MCF 10A (cell line): Measurements from ENCODE around the gene D2HGDH. TPM values are rescaled to one million over a fixed set of nuclear protein-coding genes. Genes with fewer than 3 reads are reported as not detected.
"Not testable (repeated sequence)": the region's sequence is repeated elsewhere in the genome, so short reads cannot be mapped to it uniquely, and the experiment has no call there.

ENCODE experiments used
- BruUV-seq: library from RNA; stranded (reverse); fragments of 400-500 nt; replicated peaks from 2 replicates; lab custom pipeline; 2021; lab: Mats Ljungman, UMichigan
- CTCF ChIA-PET: fragments of 300-600 bp; sonication (Branson Sonifier 250); formaldehyde crosslinking; extraction: SDS; loops from one replicate; lab custom pipeline; 2021; ENCODE audit warnings: antibody characterized with exemption, inconsistent platforms; lab: Yijun Ruan, JAX
- POLR2A ChIA-PET: fragments of 300-600, 350-650 bp; sonication (Branson Sonifier 250); formaldehyde crosslinking; extraction: SDS; loops from one replicate; lab custom pipeline; 2020; ENCODE audit warnings: antibody characterized with exemption, inconsistent platforms; lab: Yijun Ruan, JAX
- DNase-seq: peaks from one replicate; pipeline ENCODE4 v3.0.0-alpha.2; 2018; ENCODE audit not compliant: unreplicated experiment
- H3K27ac Mint-ChIP-seq: one replicate; pipeline ENCODE4 v1.8.0; 2022; ENCODE audit warnings: mild to moderate bottlenecking, low read depth, mixed read lengths; ENCODE audit not compliant: unreplicated experiment
- H3K27me3 Mint-ChIP-seq: one replicate; pipeline ENCODE4 v1.8.0; 2022; ENCODE audit warnings: mixed read lengths; ENCODE audit not compliant: insufficient read depth, unreplicated experiment
- H3K36me3 Mint-ChIP-seq: one replicate; pipeline ENCODE4 v1.8.0; 2022; ENCODE audit warnings: mild to moderate bottlenecking, moderate library complexity, mixed read lengths; ENCODE audit not compliant: insufficient read depth, unreplicated experiment
- H3K4me1 Mint-ChIP-seq: one replicate; pipeline ENCODE4 v1.8.0; 2022; ENCODE audit warnings: mixed read lengths; ENCODE audit not compliant: insufficient read depth, unreplicated experiment
- H3K4me3 Mint-ChIP-seq: one replicate; pipeline ENCODE4 v1.8.0; 2022; ENCODE audit warnings: mild to moderate bottlenecking, moderate library complexity, mixed read lengths; ENCODE audit not compliant: unreplicated experiment
- H3K9me3 Mint-ChIP-seq: one replicate; pipeline ENCODE4 v1.8.0; 2022; ENCODE audit warnings: mixed read lengths; ENCODE audit not compliant: unreplicated experiment
- intact Hi-C: fragments of 100-400 bp; cut with micrococcal nuclease; formaldehyde crosslinking; loops from 2 replicates; pipeline ENCODE4 v1.14.1; 2022
- total RNA-seq: library from RNA; stranded (reverse); gene quantifications from 2 replicates; pipeline ENCODE4 v1.2.3, GENCODE V29; 2022
- TF ChIP-seq, protein P1 (sequence below): fragments of 200-600 bp; IDR thresholded peaks from one replicate; pipeline ENCODE4 v1.8.0; 2022; ENCODE audit warnings: antibody characterized with exemption, mild to moderate bottlenecking; ENCODE audit not compliant: unreplicated experiment

Gene D2HGDH
- total RNA-seq, 1 experiment from 2014 or later = 41.5 TPM

DNA sequence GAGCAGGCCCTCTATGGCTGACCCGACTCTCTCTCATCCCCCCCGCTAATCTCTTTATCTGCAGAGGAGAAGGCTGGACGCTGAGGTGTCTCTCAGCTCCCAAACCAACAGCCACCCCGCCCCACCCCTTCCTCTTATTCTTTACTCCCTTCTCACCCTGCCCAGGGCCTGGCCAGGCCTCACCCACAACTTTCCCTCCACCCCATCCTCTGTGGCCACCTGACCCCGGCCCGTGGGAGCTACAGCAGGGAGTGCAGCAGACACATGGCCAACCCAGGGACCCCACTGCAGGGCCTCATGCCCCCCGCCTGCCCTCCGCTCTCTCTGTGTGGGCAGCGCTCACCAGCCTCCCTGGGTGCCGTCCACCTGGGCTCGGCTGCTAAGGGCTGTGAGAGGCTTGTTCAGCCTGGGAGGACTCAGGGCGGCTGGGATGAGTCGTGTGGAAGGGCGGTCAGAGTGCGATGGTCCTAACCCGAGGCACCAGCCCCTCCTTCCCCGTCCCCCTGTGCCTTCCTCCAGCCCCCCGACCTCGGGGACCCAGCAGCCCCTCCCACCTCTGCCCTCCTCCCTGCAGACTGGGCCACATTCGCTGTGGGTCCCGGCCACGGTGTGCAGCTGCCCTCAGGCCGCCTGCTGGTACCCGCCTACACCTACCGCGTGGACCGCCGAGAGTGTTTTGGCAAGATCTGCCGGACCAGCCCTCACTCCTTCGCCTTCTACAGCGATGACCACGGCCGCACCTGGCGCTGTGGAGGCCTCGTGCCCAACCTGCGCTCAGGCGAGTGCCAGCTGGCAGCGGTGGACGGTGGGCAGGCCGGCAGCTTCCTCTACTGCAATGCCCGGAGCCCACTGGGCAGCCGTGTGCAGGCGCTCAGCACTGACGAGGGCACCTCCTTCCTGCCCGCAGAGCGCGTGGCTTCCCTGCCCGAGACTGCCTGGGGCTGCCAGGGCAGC lies 81.3 kb downstream of the D2HGDH start:
- TF ChIP-seq, protein P1, sequence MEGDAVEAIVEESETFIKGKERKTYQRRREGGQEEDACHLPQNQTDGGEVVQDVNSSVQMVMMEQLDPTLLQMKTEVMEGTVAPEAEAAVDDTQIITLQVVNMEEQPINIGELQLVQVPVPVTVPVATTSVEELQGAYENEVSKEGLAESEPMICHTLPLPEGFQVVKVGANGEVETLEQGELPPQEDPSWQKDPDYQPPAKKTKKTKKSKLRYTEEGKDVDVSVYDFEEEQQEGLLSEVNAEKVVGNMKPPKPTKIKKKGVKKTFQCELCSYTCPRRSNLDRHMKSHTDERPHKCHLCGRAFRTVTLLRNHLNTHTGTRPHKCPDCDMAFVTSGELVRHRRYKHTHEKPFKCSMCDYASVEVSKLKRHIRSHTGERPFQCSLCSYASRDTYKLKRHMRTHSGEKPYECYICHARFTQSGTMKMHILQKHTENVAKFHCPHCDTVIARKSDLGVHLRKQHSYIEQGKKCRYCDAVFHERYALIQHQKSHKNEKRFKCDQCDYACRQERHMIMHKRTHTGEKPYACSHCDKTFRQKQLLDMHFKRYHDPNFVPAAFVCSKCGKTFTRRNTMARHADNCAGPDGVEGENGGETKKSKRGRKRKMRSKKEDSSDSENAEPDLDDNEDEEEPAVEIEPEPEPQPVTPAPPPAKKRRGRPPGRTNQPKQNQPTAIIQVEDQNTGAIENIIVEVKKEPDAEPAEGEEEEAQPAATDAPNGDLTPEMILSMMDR = no peak
- no peak for DNase-seq
- H3K4me3 Mint-ChIP-seq = no peak overlapping the region
- no TSS peak for BruUV-seq
- no peaks in the 10 kb centered on the region for H3K36me3 Mint-ChIP-seq
- POLR2A ChIA-PET = no interaction called here
- CTCF ChIA-PET = interaction anchor here (0.5 kb wide), 1 partner anchor 161 kb away, joined by 3 read pairs; no protein-coding TSS in a partner anchor
- no peaks in the 10 kb centered on the region for H3K4me1 Mint-ChIP-seq
- peaks cover 11% of the 10 kb centered on the region for H3K27me3 Mint-ChIP-seq
- intact Hi-C loops = no loop called here
- no peak overlapping the region for H3K27ac Mint-ChIP-seq
- H3K9me3 Mint-ChIP-seq = no peaks in the 10 kb centered on the region

DNA sequence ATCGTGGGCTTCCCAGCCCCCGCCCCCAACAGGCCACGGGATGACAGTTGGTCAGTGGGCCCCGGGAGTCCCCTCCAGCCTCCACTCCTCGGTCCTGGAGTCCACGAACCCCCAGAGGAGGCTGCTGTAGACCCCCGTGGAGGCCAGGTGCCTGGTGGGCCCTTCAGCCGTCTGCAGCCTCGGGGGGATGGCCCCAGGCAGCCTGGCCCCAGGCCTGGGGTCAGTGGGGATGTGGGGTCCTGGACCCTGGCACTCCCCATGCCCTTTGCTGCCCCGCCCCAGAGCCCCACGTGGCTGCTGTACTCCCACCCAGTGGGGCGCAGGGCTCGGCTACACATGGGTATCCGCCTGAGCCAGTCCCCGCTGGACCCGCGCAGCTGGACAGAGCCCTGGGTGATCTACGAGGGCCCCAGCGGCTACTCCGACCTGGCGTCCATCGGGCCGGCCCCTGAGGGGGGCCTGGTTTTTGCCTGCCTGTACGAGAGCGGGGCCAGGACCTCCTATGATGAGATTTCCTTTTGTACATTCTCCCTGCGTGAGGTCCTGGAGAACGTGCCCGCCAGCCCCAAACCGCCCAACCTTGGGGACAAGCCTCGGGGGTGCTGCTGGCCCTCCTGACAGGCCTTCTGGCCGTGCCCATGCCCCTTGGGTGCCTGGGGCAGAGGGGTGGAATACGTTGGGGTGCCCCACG lies 82.1 kb downstream of the D2HGDH start:
- Mint-ChIP-seq H3K9me3 (no peaks in the 10 kb centered on the region), H3K27ac (no peak overlapping the region), H3K4me1 (no peaks in the 10 kb centered on the region), H3K27me3 (peaks cover 11% of the 10 kb centered on the region), H3K36me3 (no peaks in the 10 kb centered on the region), H3K4me3 (no peak overlapping the region)
- TF ChIP-seq, protein P1 = no peak
- DNase-seq = no peak
- intact Hi-C loops = no loop called here
- BruUV-seq = no TSS peak
- ChIA-PET CTCF (no interaction called here), POLR2A (no interaction called here)

DNA sequence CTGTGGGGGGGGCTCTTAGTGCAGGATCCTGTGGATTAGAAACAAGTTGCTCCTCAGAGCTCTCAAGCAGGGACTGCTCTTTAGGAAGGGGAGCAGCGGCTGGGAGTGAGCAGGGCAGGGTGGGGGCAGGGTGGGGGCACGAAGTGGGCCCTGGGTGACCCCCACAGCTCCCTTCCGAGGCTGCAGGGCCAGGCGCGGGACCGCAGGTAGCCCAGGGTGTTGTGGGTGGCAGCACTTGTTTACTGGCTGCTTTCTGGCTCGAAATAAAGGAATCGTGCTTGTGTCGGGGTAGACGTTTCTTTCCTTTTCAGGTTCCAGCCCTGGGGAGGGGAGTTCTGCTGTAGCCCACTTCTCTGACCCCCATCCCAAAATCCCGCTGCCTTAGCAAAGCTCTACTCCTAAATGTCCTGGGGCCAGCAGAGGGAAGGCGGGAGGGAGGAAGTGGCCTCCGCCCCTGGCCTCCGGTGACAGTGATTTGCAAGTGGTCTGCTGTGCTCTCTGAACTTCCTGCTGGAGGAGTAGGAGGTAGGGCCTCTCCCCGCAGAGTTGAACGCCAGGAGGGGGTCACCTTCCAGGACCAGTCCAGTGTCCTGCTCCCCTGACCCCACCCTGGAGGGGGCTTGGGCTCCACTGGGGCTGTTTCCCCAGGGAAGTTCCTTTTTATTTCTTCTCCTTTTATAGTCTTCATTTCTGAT lies 82.8 kb downstream of the D2HGDH start:
- no TSS peak for BruUV-seq
- DNase-seq = no peak
- H3K4me1 Mint-ChIP-seq = no peaks in the 10 kb centered on the region
- no peak overlapping the region for H3K4me3 Mint-ChIP-seq
- TF ChIP-seq, protein P1 = no peak
- H3K9me3 Mint-ChIP-seq = no peaks in the 10 kb centered on the region
- intact Hi-C loops = no loop called here
- peaks cover 14% of the 10 kb centered on the region for H3K27me3 Mint-ChIP-seq
- ChIA-PET CTCF (interaction anchor here (0.7 kb wide), 1 partner anchor 206 kb away, joined by 6 read pairs; no protein-coding TSS in a partner anchor), POLR2A (no interaction called here)
- no peak overlapping the region for H3K27ac Mint-ChIP-seq
- no peaks in the 10 kb centered on the region for H3K36me3 Mint-ChIP-seq

DNA sequence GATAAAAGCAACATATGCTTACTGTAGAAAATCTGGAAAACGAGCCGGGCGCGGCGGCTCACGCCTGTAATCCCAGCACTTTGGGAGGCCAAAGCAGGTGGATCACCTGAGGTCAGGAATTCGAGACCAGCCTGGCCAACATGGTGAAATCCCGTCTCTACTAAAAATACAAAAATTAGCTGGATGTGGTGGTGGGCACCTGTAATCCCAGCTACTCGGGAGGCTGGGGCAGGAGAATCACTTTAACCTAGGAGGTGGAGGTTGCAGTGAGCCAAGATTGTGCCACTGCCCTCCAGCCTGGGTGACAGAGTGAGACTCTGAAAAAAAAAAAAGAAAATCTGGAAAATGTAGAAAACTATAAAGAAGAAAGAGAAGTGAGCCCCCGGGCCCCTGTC lies 83.4 kb downstream of the D2HGDH start:
- DNase-seq, POLR2A ChIA-PET, BruUV-seq, H3K4me1 Mint-ChIP-seq, H3K4me3 Mint-ChIP-seq, H3K27ac Mint-ChIP-seq, intact Hi-C loops, H3K36me3 Mint-ChIP-seq, H3K9me3 Mint-ChIP-seq: not testable (repeated sequence)
- CTCF ChIA-PET = interaction anchor here (0.7 kb wide), 1 partner anchor 205 kb away, joined by 6 read pairs; no protein-coding TSS in a partner anchor
- peaks cover 19% of the 10 kb centered on the region for H3K27me3 Mint-ChIP-seq

Other genes starting within 250 kb of the D2HGDH start
- 102 and 117 TPM in 2 replicates for gene STK25, start 226.0 kb upstream of the D2HGDH start, total RNA-seq
- 15.5 and 18.6 TPM in 2 replicates for gene BOK, start 175.9 kb upstream of the D2HGDH start, total RNA-seq
- gene THAP4, start 97.5 kb upstream of the D2HGDH start, total RNA-seq = 64.5 and 91.8 TPM in 2 replicates
- 70.9 and 72.8 TPM in 2 replicates for gene ATG4B, start 96.9 kb upstream of the D2HGDH start, total RNA-seq
- 38.2 and 66.3 TPM in 2 replicates for gene DTYMK, start 47.8 kb upstream of the D2HGDH start, total RNA-seq
- 27.8 and 35.5 TPM in 2 replicates for gene ING5, start 32.6 kb upstream of the D2HGDH start, total RNA-seq
- 0.37 TPM in 1 of 2 replicates, not detected in the other for gene GAL3ST2, start 42.2 kb downstream of the D2HGDH start, total RNA-seq
- not detected in 2 replicates for gene NEU4, start 74.6 kb downstream of the D2HGDH start, total RNA-seq
- gene PDCD1, start 124.3 kb downstream of the D2HGDH start, total RNA-seq = not detected in 2 replicates
- not detected in 2 replicates for gene RTP5, start 135.1 kb downstream of the D2HGDH start, total RNA-seq